Cardiac muscle cell (in vitro differentiated cells and primary cell): Measurements from ENCODE around the gene CMIP. TPM values are rescaled to one million over a fixed set of nuclear protein-coding genes. Genes with fewer than 3 reads are reported as not detected.

Experiments used
- DNase-seq, 2 donors: peaks; one replicate each; pipeline versions ENCODE4 v3.0.0 to v3.0.0-alpha.2; 2010 to 2017; ENCODE audit warnings: low read depth in 1 of 2, low spot score in 1 of 2
- H3K27ac ChIP-seq: fragments of 200-600 bp; sonication (generic); 2 replicates; pipeline ENCODE4 v1.5.1; 2016
- H3K27me3 ChIP-seq: fragments of 200-600 bp; sonication (generic); 2 replicates; pipeline ENCODE4 v1.6.0; 2016; ENCODE audit warnings: control low read depth
- H3K36me3 ChIP-seq: fragments of 200-600 bp; sonication (generic); 2 replicates; pipeline ENCODE4 v1.5.1; 2016; ENCODE audit warnings: control low read depth
- H3K4me1 ChIP-seq: fragments of 200-600 bp; sonication (generic); 2 replicates; pipeline ENCODE4 v1.8.1; 2017; ENCODE audit warnings: low read depth, mild to moderate bottlenecking, mixed run types
- H3K4me3 ChIP-seq: fragments of 200-600 bp; sonication (generic); 2 replicates; pipeline ENCODE4 v1.5.1; 2016; ENCODE audit warnings: mild to moderate bottlenecking
- H3K9me3 ChIP-seq: fragments of 200-600 bp; sonication (generic); 2 replicates; pipeline ENCODE4 v1.5.1; 2017; ENCODE audit warnings: low read depth, mild to moderate bottlenecking, control low read depth
- CTCF ChIP-seq: IDR thresholded peaks from 2 replicates; pipeline ENCODE4 v1.5.1; 2012; ENCODE audit warnings: low read depth, mild to moderate bottlenecking, low read length
- polyA plus RNA-seq: library from polyadenylated mRNA; unstranded; fragments of >200 nt; fragmentation: Nextera tagmentation; extraction: Ambion mirVana; gene quantifications from 2 replicates; pipeline ENCODE4 v1.2.1, GENCODE V29; 2016
- total RNA-seq: library from RNA; depleted of rRNA; stranded (reverse); fragments of >200 nt; gene quantifications from 2 replicates; pipeline ENCODE4 v1.2.3, GENCODE V29; 2016

The CMIP gene
- total and polyA plus RNA-seq, 2 experiments from 2014 or later = 1.8 to 22.2 TPM

- H3K27ac ChIP-seq = no peak overlapping the region
- H3K36me3 ChIP-seq = no peaks in the 10 kb centered on the region
- H3K4me1 ChIP-seq = peaks cover 28% of the 10 kb centered on the region
- no peak for TF ChIP-seq CTCF
- DNase-seq = no peak
- H3K27me3 ChIP-seq = no peaks in the 10 kb centered on the region
- no peaks in the 10 kb centered on the region for H3K9me3 ChIP-seq
- H3K4me3 ChIP-seq = no peak overlapping the region
These were observed 196.1 kb downstream of the CMIP start for GRCh38 chr16:81640681-81641070.

GRCh38 chr16:81641395-81642106 lies 196.9 kb downstream of the CMIP start:
- H3K4me1 ChIP-seq = peaks cover 25% of the 10 kb centered on the region
- peak in 1 of 2 donors; percentile 26 for DNase-seq
- no peak for TF ChIP-seq CTCF
- H3K4me3 ChIP-seq = no peak overlapping the region
- no peaks in the 10 kb centered on the region for H3K27me3 ChIP-seq
- no peaks in the 10 kb centered on the region for H3K36me3 ChIP-seq
- H3K9me3 ChIP-seq = no peaks in the 10 kb centered on the region
- H3K27ac ChIP-seq = no peak overlapping the region

- H3K4me1 ChIP-seq = peaks cover 20% of the 10 kb centered on the region
- H3K36me3 ChIP-seq = no peaks in the 10 kb centered on the region
- H3K27ac ChIP-seq = no peak overlapping the region
- TF ChIP-seq CTCF = no peak
- no peak overlapping the region for H3K4me3 ChIP-seq
- H3K27me3 ChIP-seq = no peaks in the 10 kb centered on the region
- no peaks in the 10 kb centered on the region for H3K9me3 ChIP-seq
- DNase-seq = no peak
These were observed 197.5 kb downstream of the CMIP start for GRCh38 chr16:81642107-81642436.

- H3K9me3 ChIP-seq = no peaks in the 10 kb centered on the region
- peaks cover 21% of the 10 kb centered on the region for H3K4me1 ChIP-seq
- H3K36me3 ChIP-seq = no peaks in the 10 kb centered on the region
- no peaks in the 10 kb centered on the region for H3K27me3 ChIP-seq
- no peak overlapping the region for H3K4me3 ChIP-seq
- no peak for TF ChIP-seq CTCF
- DNase-seq = no peak
- H3K27ac ChIP-seq = no peak overlapping the region
These were observed 198.3 kb downstream of the CMIP start for GRCh38 chr16:81642943-81643342.

- no peaks in the 10 kb centered on the region for H3K27me3 ChIP-seq
- H3K9me3 ChIP-seq = no peaks in the 10 kb centered on the region
- peaks cover 29% of the 10 kb centered on the region for H3K4me1 ChIP-seq
- TF ChIP-seq CTCF = no peak
- H3K4me3 ChIP-seq = no peak overlapping the region
- no peaks in the 10 kb centered on the region for H3K36me3 ChIP-seq
- peak overlapping the region; percentile 95 for H3K27ac ChIP-seq
- DNase-seq = peak; percentile 83 to 97
These were observed 200.7 kb downstream of the CMIP start for GRCh38 chr16:81645266-81645694.
